Stimulated activated CD4-positive, alpha-beta T cell treated with anti-CD3 and anti-CD28 coated beads, Interleukin-12 subunit alpha, Interleukin-12 subunit beta, amount 100 ng/mL, for 4 hours (primary cell): ENCODE measurements around the gene TMX4.

Experiments used
- DNase-seq: peaks from one replicate; pipeline ENCODE4 v3.0.0-alpha.2; 2020

TMX4 gene

DNA sequence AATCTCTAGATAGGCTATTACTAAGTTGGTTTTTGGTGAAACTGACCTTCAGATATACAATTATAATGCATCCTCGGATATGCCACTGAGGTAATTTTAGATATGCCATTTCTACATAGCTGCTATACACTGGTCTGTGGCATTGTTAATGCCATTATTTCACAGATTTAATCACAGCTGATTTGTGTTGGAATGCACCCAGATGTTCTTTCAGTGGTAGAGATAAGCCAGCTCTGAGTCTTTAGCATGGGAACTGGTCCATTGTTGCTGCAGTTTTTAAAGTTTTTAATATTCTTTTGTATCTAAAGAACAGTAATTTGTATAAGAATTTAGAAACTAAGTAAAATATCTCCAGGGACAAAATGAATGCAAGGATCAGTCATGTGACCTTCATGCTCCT, 6.8 kb downstream of the TMX4 start:
- DNase-seq, result no peak

- DNase-seq, result no peak
These were observed 10.8 kb downstream of the TMX4 start for GRCh38 chr20:8008733-8009132.

DNA sequence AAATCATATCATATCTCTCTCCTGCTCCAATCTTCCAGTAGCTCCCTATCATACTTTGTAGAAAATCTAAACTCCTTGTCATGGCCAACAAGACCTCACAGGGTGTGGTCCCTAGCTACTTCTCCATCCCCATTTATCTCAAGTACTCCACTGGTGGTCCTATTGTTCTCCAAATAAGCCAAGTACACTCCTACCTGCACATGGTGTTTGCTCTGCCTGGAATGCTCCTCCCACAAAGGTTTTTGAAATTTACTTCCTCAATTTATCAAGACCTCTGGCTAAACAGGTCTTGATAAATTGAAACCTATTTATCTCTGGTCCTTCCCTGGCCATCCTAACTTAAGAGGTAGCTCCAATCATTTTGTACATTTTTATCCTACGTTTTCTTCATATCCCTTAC, 12.1 kb downstream of the TMX4 start:
- DNase-seq, result no peak

- no peak for DNase-seq
These were observed 13.8 kb downstream of the TMX4 start for GRCh38 chr20:8005575-8006366.

DNA sequence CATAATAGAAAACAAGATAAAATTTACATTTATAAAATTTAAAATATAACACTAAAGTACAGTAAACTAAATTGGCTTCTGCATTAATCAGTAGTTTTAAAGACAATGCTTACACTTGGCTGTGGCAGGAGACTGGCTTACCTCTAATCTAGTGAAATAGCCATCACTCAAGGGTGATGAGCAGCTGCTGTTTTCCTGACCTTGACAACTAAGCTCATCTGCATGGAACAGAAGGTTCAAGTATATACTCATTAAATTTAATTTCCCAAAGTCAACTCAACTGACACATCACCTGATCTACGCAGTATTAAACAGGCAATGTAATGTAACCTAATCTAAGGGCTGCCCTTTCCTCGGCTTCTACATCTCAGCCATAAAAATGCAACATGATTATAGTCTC, 14.5 kb downstream of the TMX4 start:
- DNase-seq, result no peak

DNA sequence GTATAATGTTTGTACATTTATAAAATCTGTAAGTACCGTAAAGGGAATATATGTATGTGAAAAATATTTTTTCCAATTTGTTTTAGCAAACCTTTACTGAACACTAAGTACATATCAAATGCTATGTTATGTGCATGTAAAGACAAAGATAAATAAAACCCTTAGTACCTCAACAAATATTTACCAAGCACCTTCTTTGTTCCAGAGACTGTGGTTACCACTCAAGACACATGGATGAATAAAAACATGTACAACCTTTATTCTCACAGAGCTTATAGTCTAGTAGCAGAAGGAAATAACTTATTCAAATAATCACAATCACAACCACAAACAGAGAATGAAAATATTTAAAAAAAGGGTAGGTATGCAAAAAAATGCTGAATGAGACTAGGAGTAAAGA, 17.5 kb downstream of the TMX4 start:
- DNase-seq, result no peak

DNA sequence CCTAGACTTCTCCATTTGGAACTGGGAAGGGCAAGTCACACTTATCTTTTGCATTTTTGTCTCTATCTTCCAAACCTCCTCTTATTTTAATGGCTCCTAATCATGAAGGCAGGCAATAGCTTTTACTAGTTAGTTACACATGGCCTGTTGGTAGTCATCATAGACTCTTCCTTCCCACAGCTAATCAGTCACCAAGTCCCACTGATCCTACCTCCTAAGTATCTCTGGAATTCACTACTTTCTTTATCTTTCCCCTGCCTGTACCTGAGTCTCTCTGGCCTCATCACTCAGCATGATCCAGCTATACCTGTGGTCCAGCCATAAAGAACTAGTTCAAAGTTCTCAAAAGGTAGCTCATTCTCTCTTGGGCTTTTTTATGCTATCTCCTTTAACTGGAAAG, 18.8 kb downstream of the TMX4 start:
- no peak for DNase-seq

DNA sequence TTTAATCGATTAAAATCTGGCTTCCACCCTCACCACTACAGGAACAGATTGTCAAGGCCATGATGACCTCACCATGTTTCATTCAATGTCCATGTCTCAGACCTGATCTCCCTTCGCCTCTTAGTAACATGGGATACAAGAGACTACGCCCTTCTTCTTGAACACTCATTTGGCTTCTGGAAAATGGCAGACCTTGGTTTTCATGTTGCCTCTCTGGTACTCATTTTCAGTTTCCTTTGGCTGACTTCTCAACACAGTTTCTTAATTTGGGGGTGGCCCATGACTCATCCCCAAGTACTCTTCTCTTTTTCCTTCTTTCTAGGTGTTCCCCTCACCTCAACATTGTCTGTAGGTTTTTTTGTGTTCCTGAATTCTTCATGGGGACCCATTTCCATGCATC, 22.7 kb downstream of the TMX4 start:
- no peak for DNase-seq

GRCh38 chr20:7994809-7995208, 24.8 kb downstream of the TMX4 start:
- DNase-seq, result no peak

DNA sequence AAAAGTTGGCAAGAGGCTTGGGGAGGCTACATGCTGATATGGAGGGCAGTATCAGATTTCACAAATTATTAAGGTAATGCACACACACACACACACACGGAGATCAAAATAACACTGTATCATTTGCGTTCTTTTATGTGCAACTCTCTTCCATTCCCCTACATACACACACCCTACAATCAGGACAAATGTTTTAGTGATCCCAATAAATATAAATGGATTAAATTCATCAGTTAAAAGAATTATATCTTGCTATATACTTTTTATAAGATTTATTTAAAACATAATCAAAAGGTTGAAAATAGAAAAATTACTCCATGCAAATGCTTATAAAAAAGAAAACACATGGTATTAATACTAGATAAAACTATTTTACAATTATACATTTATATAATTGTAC, 25.9 kb downstream of the TMX4 start:
- no peak for DNase-seq

- no peak for DNase-seq
These were observed 26.3 kb downstream of the TMX4 start for GRCh38 chr20:7993238-7993637.

GRCh38 chr20:7990385-7990784, 29.2 kb downstream of the TMX4 start:
- no peak for DNase-seq

DNA sequence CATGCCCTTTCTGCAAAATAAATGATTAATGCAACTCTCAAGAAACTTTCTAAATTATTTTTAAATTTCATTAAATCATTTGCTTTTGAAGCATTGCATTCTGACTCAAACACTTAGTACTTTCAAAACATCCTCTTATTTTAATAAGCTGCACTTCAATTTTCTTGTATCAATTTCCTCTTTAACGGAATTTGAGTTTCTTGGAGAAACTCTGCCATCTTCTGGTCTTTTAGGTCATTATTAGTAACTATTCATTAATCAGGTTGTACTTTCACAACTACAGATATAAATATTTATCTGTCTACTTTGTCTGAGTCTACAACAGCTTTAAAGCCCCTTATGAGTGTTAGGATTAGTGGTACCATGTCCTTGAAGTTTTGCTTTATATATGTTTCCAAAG, 30.2 kb downstream of the TMX4 start:
- DNase-seq, result no peak

DNA sequence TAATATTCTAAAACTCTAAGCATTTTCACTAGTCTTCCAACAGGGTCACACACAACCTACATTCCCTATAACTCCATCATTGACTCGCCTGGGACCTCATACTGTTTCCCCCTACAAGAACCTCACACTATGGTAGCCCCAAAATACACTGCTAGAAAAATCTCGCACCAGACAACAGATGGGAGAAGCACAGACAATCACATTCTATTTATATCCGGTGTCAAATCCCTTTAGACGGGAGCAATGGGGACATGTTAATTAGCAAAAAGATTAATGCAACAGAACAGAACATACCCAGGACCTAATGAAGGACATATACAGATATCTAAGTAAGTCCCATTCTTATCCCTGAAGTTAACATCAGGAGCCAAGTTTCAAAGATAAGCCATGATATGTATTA, 33.6 kb downstream of the TMX4 start:
- no peak for DNase-seq

DNA sequence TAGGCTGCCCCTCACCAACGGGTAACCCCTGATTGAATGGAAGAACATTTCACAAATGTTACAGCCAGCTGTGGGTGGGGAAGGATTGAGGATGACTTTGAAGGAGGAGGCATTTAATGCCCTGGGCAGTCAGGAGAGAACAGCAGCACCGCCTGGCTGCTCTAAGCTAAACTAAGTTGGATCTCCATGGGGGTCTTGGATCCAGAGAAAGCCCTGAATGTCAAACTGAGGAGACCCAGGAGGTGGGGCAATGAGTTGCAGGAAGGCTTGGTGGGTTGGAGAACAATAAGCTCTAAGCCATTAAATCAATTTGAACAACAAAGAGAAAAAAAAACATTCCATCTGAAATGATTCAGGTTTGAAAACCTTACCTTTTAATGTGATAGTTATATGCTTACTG, 35.4 kb downstream of the TMX4 start:
- DNase-seq, result no peak

GRCh38 chr20:7981374-7981773, 38.2 kb downstream of the TMX4 start:
- DNase-seq, result no peak

DNA sequence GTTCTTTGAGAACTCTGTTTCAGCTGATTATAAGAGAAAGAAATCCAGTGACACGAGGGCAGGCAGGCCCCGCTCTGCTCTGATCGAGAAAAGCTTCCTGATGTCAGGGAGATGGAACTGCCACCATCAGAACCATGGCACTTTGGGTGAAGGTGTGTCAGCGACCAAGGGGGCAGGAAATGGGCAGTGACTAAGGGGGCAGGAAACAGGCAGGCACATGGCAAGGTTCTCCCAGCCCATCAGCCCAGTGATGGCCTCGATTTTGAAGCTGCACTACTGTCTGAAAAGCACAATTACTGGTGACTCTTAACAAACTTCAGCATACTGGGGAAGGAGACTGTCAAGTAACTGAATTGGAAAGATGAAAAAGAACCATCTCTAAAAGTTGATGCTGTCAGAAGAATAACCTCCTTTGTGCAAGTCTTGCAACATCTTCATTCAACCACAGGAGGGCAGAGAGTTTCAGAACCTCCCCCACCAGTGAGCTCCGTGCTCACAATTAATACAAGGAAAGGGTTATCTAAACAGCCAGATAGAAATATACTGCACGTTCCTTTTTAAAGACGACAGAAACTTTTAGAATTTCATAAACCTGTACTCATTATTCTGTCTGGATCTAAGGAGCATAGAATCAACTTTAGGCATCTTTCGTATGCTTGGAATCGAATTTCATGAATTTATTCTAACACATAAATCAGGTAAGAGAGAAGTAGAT, 39.1 kb downstream of the TMX4 start:
- DNase-seq, result no peak

GRCh38 chr20:7977709-7978108, 41.9 kb downstream of the TMX4 start:
- DNase-seq, result no peak

DNA sequence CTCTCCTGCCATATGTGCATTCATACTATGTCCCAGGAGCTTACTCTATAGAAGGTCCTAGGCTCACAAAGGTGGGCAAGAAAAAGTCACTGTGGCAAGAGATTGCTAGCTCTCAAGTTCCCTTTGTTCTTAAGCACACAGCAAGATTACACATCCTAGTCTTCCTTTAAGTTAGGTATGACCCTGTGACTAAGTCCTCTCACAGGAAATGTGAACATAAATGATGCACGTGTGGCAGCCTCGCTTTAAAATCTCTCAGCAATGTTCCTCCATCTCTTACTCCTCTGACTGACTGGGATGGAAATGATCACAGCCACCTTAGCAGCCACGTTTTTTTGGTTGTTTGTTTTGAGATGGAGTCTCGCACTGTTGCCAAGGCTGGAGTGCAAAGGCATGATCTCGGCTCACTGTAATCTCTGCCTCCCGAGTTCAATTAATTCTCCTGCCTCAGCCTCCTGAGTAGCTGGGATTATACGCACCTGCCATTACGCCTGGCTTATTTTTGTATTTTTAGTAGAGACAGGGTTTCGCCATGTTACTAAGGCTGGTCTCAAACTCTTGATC, 43.6 kb downstream of the TMX4 start:
- no peak for DNase-seq

GRCh38 chr20:7974785-7975435, 44.7 kb downstream of the TMX4 start:
- DNase-seq, result no peak

- no peak for DNase-seq
These were observed 47.9 kb downstream of the TMX4 start for GRCh38 chr20:7971536-7972280.

- DNase-seq, result no peak
These were observed 52.2 kb downstream of the TMX4 start for GRCh38 chr20:7967199-7967844.

GRCh38 chr20:7966176-7966575, 53.4 kb downstream of the TMX4 start:
- no peak for DNase-seq
